Peyer's patch (tissue), 4 donors: ENCODE data around the gene PDIK1L. TPM values are rescaled to one million over a fixed set of nuclear protein-coding genes. Genes with fewer than 3 reads are reported as not detected.

Source experiments
- DNase-seq, 3 donors: peaks; one replicate each; pipeline ENCODE4 v3.0.0-alpha.2; 2017 to 2019
- H3K27ac ChIP-seq, 4 donors: fragments of 200-600 bp; sonication (generic); one replicate each; pipeline ENCODE4 v1.5.1; 2016 to 2019
- H3K27me3 ChIP-seq, 2 donors: fragments of 200-600 bp; sonication (generic); one replicate each; pipeline ENCODE4 v1.5.1; 2019
- H3K36me3 ChIP-seq, 3 donors: fragments of 200-600 bp; sonication (generic); one replicate each; pipeline ENCODE4 v1.5.1; 2016 to 2019
- H3K4me1 ChIP-seq, 4 donors: fragments of 200-600 bp; sonication (generic); one replicate each; pipeline ENCODE4 v1.5.1; 2016 to 2019
- H3K4me3 ChIP-seq, 4 donors: fragments of 200-600 bp; sonication (generic); 1 replicate in 3 of 4; 2 replicates in 1 of 4; pipeline ENCODE4 v1.5.1; 2016 to 2019; ENCODE audit warnings: mild to moderate bottlenecking in 1 of 4
- H3K9me3 ChIP-seq, 4 donors: fragments of 200-600 bp; sonication (generic); one replicate each; pipeline ENCODE4 v1.5.1; 2016 to 2019; ENCODE audit warnings: mild to moderate bottlenecking in 1 of 4
- CTCF ChIP-seq, 6 experiments: fragments of 450-650 bp in 4 of 6; fragments of 200-600 bp in 2 of 6; sonication (generic) in 1 of 6; IDR thresholded peaks; one replicate each; pipeline ENCODE4 v1.5.1; 2017 to 2019; ENCODE audit warnings: antibody characterized with exemption in 6 of 6, mild to moderate bottlenecking in 3 of 6, moderate library complexity in 1 of 6
- POLR2A ChIP-seq, 2 donors: fragments of 450-650 bp; IDR thresholded peaks; one replicate each; pipeline ENCODE4 v1.5.1; 2017; ENCODE audit warnings: antibody characterized with exemption in 2 of 2, mild to moderate bottlenecking in 2 of 2, moderate library complexity in 2 of 2
- total RNA-seq, 4 donors: library from RNA; depleted of rRNA; stranded (reverse); fragments of >200 nt; gene quantifications; one replicate each; pipeline ENCODE4 v1.1.0, GENCODE V29; 2016

PDIK1L gene
- total RNA-seq, 4 donors from 2014 or later = 8.3 to 13.2 (median 12.4) TPM

- no peaks in the 10 kb centered on the region for H3K36me3 ChIP-seq
- peaks cover 0 to 14% (median 3%) of the 10 kb centered on the region in 4 donors for H3K4me1 ChIP-seq
- no peak overlapping the region for H3K27ac ChIP-seq
- H3K9me3 ChIP-seq = no peaks in the 10 kb centered on the region
- TF ChIP-seq POLR2A (IDR thresholded peaks at IDR 0.05) (no peak), CTCF (IDR thresholded peaks at IDR 0.05) (no peak)
- H3K4me3 ChIP-seq = no peak overlapping the region
- H3K27me3 ChIP-seq = no peaks in the 10 kb centered on the region
- DNase-seq = no peak
Measured at GRCh38 chr1:26130695-26131094, 19.1 kb downstream of the PDIK1L start.

- no peak overlapping the region for H3K27ac ChIP-seq
- no peaks in the 10 kb centered on the region for H3K27me3 ChIP-seq
- H3K4me1 ChIP-seq = peaks cover 0 to 8% (median 0%) of the 10 kb centered on the region in 4 donors
- DNase-seq = no peak
- H3K4me3 ChIP-seq = no peak overlapping the region
- no peaks in the 10 kb centered on the region for H3K36me3 ChIP-seq
- TF ChIP-seq POLR2A (IDR thresholded peaks at IDR 0.05) (no peak), CTCF (IDR thresholded peaks at IDR 0.05) (no peak)
- H3K9me3 ChIP-seq = no peaks in the 10 kb centered on the region
Measured at GRCh38 chr1:26132128-26132833, 20.7 kb downstream of the PDIK1L start.

- peaks cover 0 to 4% (median 0%) of the 10 kb centered on the region in 4 donors for H3K4me1 ChIP-seq
- H3K36me3 ChIP-seq = no peaks in the 10 kb centered on the region
- no peaks in the 10 kb centered on the region for H3K27me3 ChIP-seq
- TF ChIP-seq POLR2A (IDR thresholded peaks at IDR 0.05) (no peak), CTCF (IDR thresholded peaks at IDR 0.05) (no peak)
- H3K9me3 ChIP-seq = no peaks in the 10 kb centered on the region
- no peak overlapping the region for H3K27ac ChIP-seq
- no peak overlapping the region for H3K4me3 ChIP-seq
- DNase-seq = no peak
Measured at GRCh38 chr1:26132834-26133167, 21.2 kb downstream of the PDIK1L start.

DNA sequence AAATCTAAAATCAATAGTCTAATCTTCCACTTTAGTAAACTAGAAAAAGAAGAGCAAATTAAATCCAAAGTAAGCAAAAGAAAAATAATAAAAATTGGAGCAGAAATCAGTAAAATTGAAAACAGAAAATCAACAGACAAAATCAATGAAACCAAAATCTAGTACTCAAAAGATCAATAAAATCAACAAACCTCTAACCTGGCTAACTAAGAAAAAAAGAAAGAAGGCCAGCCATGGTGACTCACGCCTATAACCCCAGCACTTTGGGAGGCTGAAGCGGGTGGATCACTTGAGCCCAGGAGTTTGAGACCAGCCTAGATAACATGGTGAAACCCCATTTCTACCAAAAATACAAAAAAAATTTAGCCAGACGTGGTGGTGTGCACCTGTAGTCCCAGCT is 22.8 kb downstream of the PDIK1L start:
- DNase-seq = no peak
- H3K4me1 ChIP-seq = no peaks in the 10 kb centered on the region
- no peaks in the 10 kb centered on the region for H3K27me3 ChIP-seq
- TF ChIP-seq CTCF (IDR thresholded peaks at IDR 0.05) (no peak), POLR2A (IDR thresholded peaks at IDR 0.05) (no peak)
- H3K4me3 ChIP-seq = no peak overlapping the region
- H3K27ac ChIP-seq = no peak overlapping the region
- H3K9me3 ChIP-seq = no peaks in the 10 kb centered on the region
- H3K36me3 ChIP-seq = no peaks in the 10 kb centered on the region

- H3K4me3 ChIP-seq = no peak overlapping the region
- no peak for DNase-seq
- no peak overlapping the region for H3K27ac ChIP-seq
- no peaks in the 10 kb centered on the region for H3K9me3 ChIP-seq
- H3K4me1 ChIP-seq = no peaks in the 10 kb centered on the region
- no peaks in the 10 kb centered on the region for H3K27me3 ChIP-seq
- TF ChIP-seq POLR2A (IDR thresholded peaks at IDR 0.05) = no peak
- no peak for TF ChIP-seq CTCF (IDR thresholded peaks at IDR 0.05)
- H3K36me3 ChIP-seq = no peaks in the 10 kb centered on the region
Measured at GRCh38 chr1:26138974-26139558, 27.4 kb downstream of the PDIK1L start.
